CD4-positive, alpha-beta T cell (primary cell): ENCODE results near the gene PITPNC1. TPM values are rescaled to one million over a fixed set of nuclear protein-coding genes. Genes with fewer than 3 reads are reported as not detected.

Experiments
- ATAC-seq: fragments of 200-7000 bp; cut with Tn5 transposase; one replicate; pipeline ENCODE4 v1.10.0; 2022; ENCODE audit warnings: mild to moderate bottlenecking; ENCODE audit not compliant: poor library complexity
- CTCF ChIA-PET: fragments of 350-600 bp; sonication (Branson Sonifier 250); formaldehyde crosslinking; loops from one replicate; lab custom pipeline; 2021; ENCODE audit warnings: antibody characterized with exemption, inconsistent platforms; lab: Charles Lee
- POLR2A ChIA-PET: fragments of 350-600 bp; sonication (Branson Sonifier 250); formaldehyde crosslinking; loops from one replicate; lab custom pipeline; 2021; ENCODE audit warnings: antibody characterized with exemption, inconsistent platforms; lab: Charles Lee
- DNase-seq, 14 experiments: peaks; one replicate each; pipeline ENCODE4 v3.0.0-alpha.2; 2013 to 2020; ENCODE audit warnings: mixed read lengths in 2 of 14
- H3K27ac ChIP-seq, 2 donors: one replicate each; pipeline versions ENCODE4 v1.5.1 to v1.7.0; 2013; ENCODE audit warnings: low read length in 2 of 2, low read depth in 1 of 2, mild to moderate bottlenecking in 1 of 2
- H3K27me3 ChIP-seq, 2 experiments: 1 replicate in 1 of 2; 2 replicates in 1 of 2; pipeline versions ENCODE4 v1.6.1 to v1.7.0; 2013; ENCODE audit warnings: low read length in 2 of 2, control low read depth in 1 of 2, mild to moderate bottlenecking in 1 of 2, moderate library complexity in 1 of 2; ENCODE audit not compliant: insufficient read depth in 2 of 2, control insufficient read depth in 1 of 2
- H3K36me3 ChIP-seq: one replicate; pipeline ENCODE4 v1.6.1; 2013; ENCODE audit warnings: low read length, control low read depth; ENCODE audit not compliant: insufficient read depth
- H3K4me1 ChIP-seq: one replicate; pipeline ENCODE4 v1.6.1; 2013; ENCODE audit warnings: low read length, control low read depth; ENCODE audit not compliant: insufficient read depth
- H3K4me3 ChIP-seq: one replicate; pipeline ENCODE4 v1.5.1; 2013; ENCODE audit warnings: mild to moderate bottlenecking, low read length, moderate library complexity
- H3K9me3 ChIP-seq, 2 experiments: 1 replicate in 1 of 2; 2 replicates in 1 of 2; pipeline versions ENCODE4 v1.6.1 to v1.7.0; 2013; ENCODE audit warnings: low read length in 2 of 2, mild to moderate bottlenecking in 2 of 2, control low read depth in 1 of 2, moderate library complexity in 1 of 2; ENCODE audit not compliant: control insufficient read depth in 1 of 2, insufficient read depth in 1 of 2
- H3K27ac Mint-ChIP-seq: one replicate; pipeline ENCODE4 v1.8.0; 2020; ENCODE audit warnings: mixed read lengths
- H3K27me3 Mint-ChIP-seq: one replicate; pipeline ENCODE4 v1.8.0; 2021; ENCODE audit warnings: mixed read lengths
- H3K36me3 Mint-ChIP-seq: one replicate; pipeline ENCODE4 v1.8.0; 2021; ENCODE audit warnings: low read depth, mixed read lengths
- H3K4me1 Mint-ChIP-seq: one replicate; pipeline ENCODE4 v1.8.0; 2021; ENCODE audit warnings: low read depth, mixed read lengths
- H3K4me3 Mint-ChIP-seq: one replicate; pipeline ENCODE4 v1.8.0; 2020; ENCODE audit warnings: mild to moderate bottlenecking, mixed read lengths
- H3K9me3 Mint-ChIP-seq: one replicate; pipeline ENCODE4 v1.8.0; 2020; ENCODE audit warnings: mixed read lengths
- CTCF ChIP-seq: fragments of 200-600 bp; IDR thresholded peaks from one replicate; pipeline ENCODE4 v1.8.0; 2022; ENCODE audit warnings: antibody characterized with exemption, mild to moderate bottlenecking
- intact Hi-C, 2 experiments: fragments of 100-400 bp; cut with DNase I in 1 of 2; cut with micrococcal nuclease in 1 of 2; formaldehyde crosslinking; loops; one replicate each; pipeline versions ENCODE4 v1.15.1 to v1.9.0; 2023 to 2025; cut with DNase I, micrococcal nuclease
- total RNA-seq, 174 experiments: library from RNA in 2 of 174; stranded (reverse) in 2 of 174; gene quantifications; one replicate each; pipeline ENCODE4 v1.2.3 and lab custom pipeline; 2021 to 2026

PITPNC1 gene
- total RNA-seq, 2 experiments from 2014 or later = 80.2 to 83.4 TPM

- ATAC-seq (no peak), DNase-seq (peak in 1 of 14 experiments; percentile 65)
- Histone ChIP-seq H3K4me1 (peaks cover 93% of the 10 kb centered on the region), H3K4me3 (peak overlapping the region; percentile 13), H3K36me3 (peaks cover 3% of the 10 kb centered on the region), H3K27me3 (no peaks in the 10 kb centered on the region), H3K27ac (peak overlapping the region; percentile 52 to 67), H3K9me3 (no peaks in the 10 kb centered on the region)
- H3K4me1 Mint-ChIP-seq = peaks cover 91% of the 10 kb centered on the region
- CTCF ChIA-PET = interaction anchor here (1.0 to 2.7 kb wide), 3 partner anchors 19 to 71 kb away, joined by 3 to 11 read pairs (median 6); no protein-coding TSS in a partner anchor
- intact Hi-C loops = no loop called here
- peak overlapping the region; percentile 91 for H3K27ac Mint-ChIP-seq
- TF ChIP-seq CTCF = no peak
- H3K36me3 Mint-ChIP-seq = peaks cover 14% of the 10 kb centered on the region
- H3K4me3 Mint-ChIP-seq = peak overlapping the region; percentile 79
- POLR2A ChIA-PET = interaction anchor here (0.6 to 9.3 kb wide), 12 partner anchors 10 to 71 kb away, joined by 3 to 182 read pairs (median 6); no protein-coding TSS in a partner anchor
- no peaks in the 10 kb centered on the region for H3K9me3 Mint-ChIP-seq
- H3K27me3 Mint-ChIP-seq = no peaks in the 10 kb centered on the region
These were observed 73.0 kb downstream of the PITPNC1 start for GRCh38 chr17:67449845-67450755.

DNA sequence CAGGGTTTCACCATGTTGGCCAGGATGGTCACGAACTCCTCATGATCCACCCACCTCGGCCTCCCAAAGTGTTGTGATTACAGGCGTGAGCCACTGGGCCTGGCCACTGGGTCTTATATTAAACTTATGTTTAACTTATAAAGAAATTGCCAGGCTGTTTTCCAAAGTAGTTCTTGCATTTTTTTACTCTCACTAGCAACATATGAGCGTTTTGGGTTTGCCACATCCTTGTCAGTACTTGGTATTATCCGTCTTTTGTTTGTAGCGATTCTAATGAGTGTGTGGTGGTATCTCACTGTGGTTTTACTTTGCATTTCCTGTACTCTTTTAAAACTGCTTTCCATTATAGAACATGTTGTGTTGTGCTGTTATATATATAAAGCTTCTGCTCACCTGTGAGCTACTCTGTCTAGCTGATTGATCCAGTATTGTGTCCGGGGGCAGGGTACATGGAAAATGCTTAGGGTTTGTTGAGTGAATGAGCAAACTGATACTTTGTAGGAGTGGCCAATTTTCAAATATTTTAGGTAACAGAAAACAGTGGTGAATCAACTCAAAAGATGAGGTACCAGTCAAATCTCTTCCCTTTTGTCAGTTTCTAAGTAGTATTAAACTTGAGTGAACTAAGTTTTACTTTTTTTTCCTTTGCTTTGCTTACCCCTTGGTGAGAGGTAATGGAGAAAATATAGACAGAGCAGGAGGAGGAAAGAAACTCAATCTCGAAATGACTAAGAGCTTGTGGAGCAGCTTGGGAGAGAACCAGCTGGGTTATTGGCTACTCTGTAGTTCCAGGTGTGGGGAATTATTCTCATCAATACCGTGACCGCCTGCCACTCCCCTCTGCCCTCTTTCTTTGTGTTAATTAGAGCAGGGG lies 75.8 kb downstream of the PITPNC1 start:
- peaks cover 95% of the 10 kb centered on the region for H3K4me1 Mint-ChIP-seq
- Histone ChIP-seq H3K27me3 (no peaks in the 10 kb centered on the region), H3K4me1 (peaks cover 81% of the 10 kb centered on the region), H3K4me3 (peak overlapping the region; percentile 9), H3K9me3 (peaks cover 2 to 8% of the 10 kb centered on the region in 2 experiments), H3K27ac (peak overlapping the region; percentile 20 to 71), H3K36me3 (peaks cover 3% of the 10 kb centered on the region)
- peaks cover 29% of the 10 kb centered on the region for H3K36me3 Mint-ChIP-seq
- ATAC-seq (peak; percentile 90), DNase-seq (peak in 3 of 14 experiments; percentile 74 to 91 (median 76))
- intact Hi-C loops = loop anchor here in 1 of 2 experiments (1.0 to 2.0 kb wide), 3 partner anchors 12 to 22 kb away; no protein-coding TSS in a partner anchor
- peak overlapping the region; percentile 91 for H3K27ac Mint-ChIP-seq
- CTCF ChIA-PET = interaction anchor here (1.5 to 4.1 kb wide), 4 partner anchors 11 to 74 kb away, joined by 4 to 20 read pairs (median 8); no protein-coding TSS in a partner anchor
- TF ChIP-seq CTCF = no peak
- peaks cover 1% of the 10 kb centered on the region for H3K9me3 Mint-ChIP-seq
- H3K4me3 Mint-ChIP-seq = peak overlapping the region; percentile 85
- no peaks in the 10 kb centered on the region for H3K27me3 Mint-ChIP-seq
- POLR2A ChIA-PET = interaction anchor here (0.7 to 9.3 kb wide), 15 partner anchors 10 to 75 kb away, joined by 4 to 182 read pairs (median 7); partner anchors contain the start of gene PITPNC1

GRCh38 chr17:67456103-67456502 lies 79.0 kb downstream of the PITPNC1 start:
- H3K27ac ChIP-seq = no peak overlapping the region
- no peaks in the 10 kb centered on the region for H3K27me3 Mint-ChIP-seq
- peaks cover 56% of the 10 kb centered on the region for H3K4me1 ChIP-seq
- intact Hi-C loops = no loop called here
- no peak for DNase-seq
- CTCF ChIA-PET = interaction anchor here (0.8 to 2.6 kb wide), 7 partner anchors 12 to 147 kb away, joined by 3 to 21 read pairs (median 5); no protein-coding TSS in a partner anchor
- H3K9me3 Mint-ChIP-seq = peaks cover 5% of the 10 kb centered on the region
- no peaks in the 10 kb centered on the region for H3K27me3 ChIP-seq
- no peak for TF ChIP-seq CTCF
- H3K4me1 Mint-ChIP-seq = peaks cover 80% of the 10 kb centered on the region
- ATAC-seq = no peak
- H3K4me3 ChIP-seq = no peak overlapping the region
- POLR2A ChIA-PET = interaction anchor here (0.7 to 9.3 kb wide), 9 partner anchors 8 to 71 kb away, joined by 3 to 182 read pairs (median 5); no protein-coding TSS in a partner anchor
- H3K9me3 ChIP-seq = peaks cover 6 to 10% of the 10 kb centered on the region in 2 experiments
- peak overlapping the region; percentile 2 for H3K4me3 Mint-ChIP-seq
- peaks cover 3% of the 10 kb centered on the region for H3K36me3 ChIP-seq
- peaks cover 43% of the 10 kb centered on the region for H3K36me3 Mint-ChIP-seq
- H3K27ac Mint-ChIP-seq = peak overlapping the region; percentile 61
